GM12891 (cell line): Measurements from ENCODE around the gene AQR.

ENCODE experiments used
- PAX5 ChIP-seq: IDR thresholded peaks from 2 replicates; pipeline ENCODE4 v1.6.1; 2011; ENCODE audit warnings: low read length, moderate library complexity, mild to moderate bottlenecking; ENCODE audit not compliant: insufficient read depth, severe bottlenecking
- POLR2A ChIP-seq: IDR thresholded peaks from 2 replicates; pipeline ENCODE4 v1.6.1; 2011; ENCODE audit warnings: low read depth, low read length, control low read depth
- POLR2AphosphoS5 ChIP-seq: IDR thresholded peaks from 2 replicates; pipeline ENCODE4 v1.6.1; 2011; ENCODE audit warnings: low read depth, low read length, control low read depth
- POU2F2 ChIP-seq: IDR thresholded peaks from 2 replicates; pipeline ENCODE4 v1.6.1; 2011; ENCODE audit warnings: low read depth, mild to moderate bottlenecking, control low read depth, low read length, moderate library complexity
- TAF1 ChIP-seq: IDR thresholded peaks from 2 replicates; pipeline ENCODE4 v1.6.1; 2011; ENCODE audit warnings: low read depth, low read length, control low read depth

DNA sequence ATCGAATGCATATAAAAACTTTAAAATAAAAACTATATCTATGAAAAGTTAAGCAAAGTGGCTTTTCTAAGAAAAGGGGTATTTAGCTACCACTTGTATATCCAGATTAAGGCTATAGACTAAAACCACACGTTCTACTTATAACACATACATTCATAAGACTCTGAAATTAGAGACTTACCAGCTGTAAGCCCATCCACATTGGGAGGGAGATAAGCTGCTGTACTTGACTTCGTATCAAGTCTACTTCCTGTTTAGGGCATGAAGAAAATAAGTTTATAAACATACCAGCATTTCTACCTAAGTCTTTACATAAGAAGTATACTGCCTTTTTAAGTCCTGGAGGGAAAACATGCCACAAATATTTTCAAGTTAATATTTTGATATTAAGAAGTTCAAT is 27.7 kb downstream of the AQR start:
- no peak for TF ChIP-seq PAX5
- no peak for TF ChIP-seq POLR2A
- no peak for TF ChIP-seq POLR2AphosphoS5
- TF ChIP-seq POU2F2, result no peak
- TF ChIP-seq TAF1, result no peak
